HepG2 (cell line): ENCODE results near the gene PEMT. TPM values are rescaled to one million over a fixed set of nuclear protein-coding genes. Genes with fewer than 3 reads are reported as not detected.

Experiments used
- ATAC-seq: fragments of 200-7000 bp; cut with Tn5 transposase; 3 replicates; pipeline ENCODE4 v1.9.1; 2020; ENCODE audit warnings: mild to moderate bottlenecking, moderate library complexity
- BruUV-seq: library from RNA; stranded (reverse); fragments of 400-500 nt; replicated peaks from 2 replicates; lab custom pipeline; 2021; lab: Mats Ljungman, UMichigan
- CTCF ChIA-PET: fragments of 300-600 bp; formaldehyde crosslinking; extraction: SDS; loops from one replicate; lab custom pipeline; 2021; ENCODE audit warnings: low total read pairs, inconsistent platforms, low intra/inter-chr PET ratio; lab: Yijun Ruan, JAX
- POLR2A ChIA-PET: fragments of 350-600 bp; sonication (Branson Sonifier 250); formaldehyde crosslinking; loops from one replicate; lab custom pipeline; 2020; ENCODE audit warnings: antibody characterized with exemption, inconsistent platforms; lab: Yijun Ruan, JAX
- DNase-seq: peaks from one replicate; pipeline ENCODE4 v3.0.0-alpha.2; 2015; ENCODE audit warnings: low spot score
- FAIRE-seq: peaks from 3 replicates; lab custom pipeline; 2011; peaks lifted over from hg19 to GRCh38; lab: Jason Lieb, UNC
- H2AFZ ChIP-seq: one replicate; pipeline ENCODE4 v1.6.1; 2011; ENCODE audit warnings: low read length, inconsistent platforms
- H3K27ac ChIP-seq: fragments of 300-600 bp; 3 replicates; pipeline ENCODE4 v1.8.0; 2011; ENCODE audit warnings: mixed run types, mild to moderate bottlenecking, mixed read lengths, low read length, inconsistent platforms; ENCODE audit not compliant: insufficient read depth; ENCODE audit errors: extremely low read length
- H3K27me3 ChIP-seq, 2 experiments: fragments of 200-600 bp in 1 of 2; 2 replicates in 1 of 2; 3 replicates in 1 of 2; pipeline versions ENCODE4 v1.6.0 to v1.8.0; 2011; ENCODE audit warnings: low read length in 2 of 2, mild to moderate bottlenecking in 2 of 2, moderate library complexity in 2 of 2, inconsistent platforms in 1 of 2; ENCODE audit not compliant: insufficient read depth in 2 of 2, control insufficient read depth in 1 of 2
- H3K36me3 ChIP-seq, 2 experiments: fragments of 200-600 bp in 1 of 2; replicated peaks in 1 of 2; 2 replicates in 1 of 2; 3 replicates in 1 of 2; pipeline versions ENCODE4 v1.5.1 to v1.8.0; 2011; ENCODE audit warnings: low read length in 2 of 2, inconsistent platforms in 1 of 2; ENCODE audit not compliant: insufficient read depth in 2 of 2, control insufficient read depth in 1 of 2
- H3K4me1 ChIP-seq: 2 replicates; pipeline ENCODE4 v1.5.1; 2012; ENCODE audit warnings: low read length, inconsistent platforms; ENCODE audit not compliant: insufficient read depth
- H3K4me2 ChIP-seq: 2 replicates; pipeline ENCODE4 v1.6.0; 2011; ENCODE audit warnings: low read depth, low read length, inconsistent platforms
- H3K4me3 ChIP-seq, 3 experiments: fragments of 200-600 bp in 1 of 3; sonication (generic), shearing (Covaris generic) in 1 of 3; replicated peaks in 1 of 3; 2 replicates each; pipeline ENCODE4 v1.5.1; 2011 to 2016; ENCODE audit warnings: low read length in 3 of 3, inconsistent platforms in 2 of 3, low read depth in 2 of 3, mild to moderate bottlenecking in 2 of 3, control low read depth in 1 of 3, mixed read lengths in 1 of 3; ENCODE audit not compliant: insufficient read depth in 1 of 3
- H3K79me2 ChIP-seq: one replicate; pipeline ENCODE4 v1.6.1; 2011; ENCODE audit warnings: low read length, inconsistent platforms; ENCODE audit not compliant: insufficient read depth
- H3K9ac ChIP-seq: 2 replicates; pipeline ENCODE4 v1.6.0; 2011; ENCODE audit warnings: mild to moderate bottlenecking, low read depth, low read length, inconsistent platforms; ENCODE audit not compliant: insufficient read depth
- H3K9me3 ChIP-seq: 2 replicates; pipeline ENCODE4 v1.5.1; 2012; ENCODE audit warnings: mild to moderate bottlenecking, low read length
- H4K20me1 ChIP-seq: 2 replicates; pipeline ENCODE4 v1.6.0; 2011; ENCODE audit warnings: inconsistent platforms, mild to moderate bottlenecking, low read length, moderate library complexity; ENCODE audit not compliant: insufficient read depth
- ATM ChIP-seq: fragments of 450-650 bp; IDR thresholded peaks from 2 replicates; pipeline ENCODE4 v1.7.1; 2017; ENCODE audit warnings: mild to moderate bottlenecking, borderline replicate concordance
- HOXA5 ChIP-seq: sonication (generic); formaldehyde crosslinking; IDR thresholded peaks from 2 replicates; pipeline ENCODE4 v1.4.0; 2020; ENCODE audit warnings: missing genetic modification reagents
- IRX3 ChIP-seq: sonication (generic); formaldehyde crosslinking; IDR thresholded peaks from 2 replicates; pipeline ENCODE4 v1.8.1; 2023; ENCODE audit warnings: mild to moderate bottlenecking, low read depth, missing genetic modification reagents, borderline replicate concordance
- KAT7 ChIP-seq: IDR thresholded peaks from 2 replicates; pipeline ENCODE4 v1.6.1; 2018; ENCODE audit warnings: borderline replicate concordance, missing compliant biosample characterization
- KDM1A ChIP-seq: IDR thresholded peaks from 2 replicates; pipeline ENCODE4 v1.6.1; 2016; ENCODE audit warnings: missing compliant biosample characterization
- MXD4 ChIP-seq: IDR thresholded peaks from 2 replicates; pipeline ENCODE4 v1.6.1; 2016; ENCODE audit warnings: mild to moderate bottlenecking, missing biosample characterization, missing genetic modification reagents
- MXI1 ChIP-seq: IDR thresholded peaks from 3 replicates; pipeline ENCODE4 v1.6.1; 2012; ENCODE audit warnings: low read depth, low read length, inconsistent platforms, borderline replicate concordance
- RFX3 ChIP-seq: IDR thresholded peaks from 2 replicates; pipeline ENCODE4 v1.6.1; 2016; ENCODE audit warnings: missing biosample characterization, missing genetic modification reagents
- STAG1 ChIP-seq: sonication (generic); formaldehyde crosslinking; IDR thresholded peaks from 2 replicates; pipeline ENCODE4 v1.4.0; 2020; ENCODE audit warnings: missing genetic modification reagents
- XRCC5 ChIP-seq: fragments of 200-400 bp; formaldehyde crosslinking; optimal IDR thresholded peaks from 2 replicates; pipeline ENCODE3; 2017; ENCODE audit warnings: mild to moderate bottlenecking, low read length
- ZMYM3 ChIP-seq: sonication (generic); formaldehyde crosslinking; IDR thresholded peaks from 2 replicates; pipeline ENCODE4 v1.5.1; 2020; ENCODE audit warnings: mild to moderate bottlenecking, missing genetic modification reagents
- ZNF225 ChIP-seq: sonication (generic); formaldehyde crosslinking; IDR thresholded peaks from 2 replicates; pipeline ENCODE4 v1.4.0; 2020; ENCODE audit warnings: mild to moderate bottlenecking, missing genetic modification reagents
- ZNF282 ChIP-seq: fragments of 450-650 bp; IDR thresholded peaks from 2 replicates; pipeline ENCODE4 v1.6.1; 2018; ENCODE audit not compliant: partially characterized antibody
- ZNF616 ChIP-seq: sonication (generic); formaldehyde crosslinking; IDR thresholded peaks from 2 replicates; pipeline ENCODE4 v1.5.0; 2020; ENCODE audit warnings: low read depth, mild to moderate bottlenecking, missing genetic modification reagents
- ZNF776 ChIP-seq: sonication (generic); formaldehyde crosslinking; IDR thresholded peaks from 2 replicates; pipeline ENCODE4 v1.4.0; 2020; ENCODE audit warnings: mild to moderate bottlenecking, missing genetic modification reagents
- WGBS: methylation state at CpG from one replicate; pipeline ENCODE4 v1.1.6; 2017; ENCODE audit warnings: low lambda C conversion rate; 5-methylcytosine and 5-hydroxymethylcytosine counted together
- in situ Hi-C: cut with HindIII; loops from 2 replicates; pipeline ENCODE4 v1.10.0; 2017; ENCODE audit warnings: low pct_unique_long_range_greater_than_20kb; ENCODE audit not compliant: extremely low pct_ligation_motif_present
- intact Hi-C: fragments of 100-400 bp; cut with micrococcal nuclease; formaldehyde crosslinking; loops from one replicate; pipeline ENCODE4 v1.10.0; 2022; ENCODE audit not compliant: unreplicated experiment
- polyA plus RNA-seq, 8 experiments: library from polyadenylated mRNA; depleted of rRNA in 3 of 8; stranded (reverse) in 7 of 8; unstranded in 1 of 8; fragments of >200 nt; fragmentation: Illumina TruSeq in 4 of 8; extraction: Trizol in 4 of 8; gene quantifications; 2 replicates each; pipeline versions ENCODE4 v1.2.1 to v1.2.3, GENCODE V29; 2011 to 2016; ENCODE audit warnings: low read depth in 4 of 8, missing spikeins in 1 of 8, mixed read lengths in 1 of 8; ENCODE audit not compliant: insufficient read depth in 1 of 8
- total RNA-seq, 5 experiments: library from RNA; depleted of rRNA; stranded (reverse); fragments of >200 nt; fragmentation: Illumina TruSeq; extraction: Trizol; gene quantifications; 2 replicates each; pipeline ENCODE4 v1.2.3, GENCODE V29; 2016; ENCODE audit warnings: low read depth in 1 of 5
- TF ChIP-seq, protein P1 (sequence below): sonication (generic); formaldehyde crosslinking; IDR thresholded peaks from 2 replicates; pipeline ENCODE4 v1.8.0; 2022; ENCODE audit warnings: mild to moderate bottlenecking, missing genetic modification reagents
- TF ChIP-seq, protein P2 (sequence below): IDR thresholded peaks from 2 replicates; pipeline ENCODE4 v1.6.1; 2012; ENCODE audit warnings: low read depth, low read length, improper control_type of control experiment
- TF ChIP-seq, protein P3 (sequence below): sonication (generic); formaldehyde crosslinking; IDR thresholded peaks from 2 replicates; pipeline ENCODE4 v1.4.0; 2020; ENCODE audit warnings: missing genetic modification reagents, mild to moderate bottlenecking, borderline replicate concordance
- TF ChIP-seq, protein P4 (sequence below): sonication (generic); formaldehyde crosslinking; IDR thresholded peaks from 2 replicates; pipeline ENCODE4 v1.5.0; 2020; ENCODE audit warnings: mild to moderate bottlenecking, missing genetic modification reagents, moderate library complexity

Gene PEMT
- total and polyA plus RNA-seq, 2 of the 13 experiments (the other 11 are each of a cell fraction or from before 2014, with no cell fraction given), result 31.7 to 43.6 TPM

DNA sequence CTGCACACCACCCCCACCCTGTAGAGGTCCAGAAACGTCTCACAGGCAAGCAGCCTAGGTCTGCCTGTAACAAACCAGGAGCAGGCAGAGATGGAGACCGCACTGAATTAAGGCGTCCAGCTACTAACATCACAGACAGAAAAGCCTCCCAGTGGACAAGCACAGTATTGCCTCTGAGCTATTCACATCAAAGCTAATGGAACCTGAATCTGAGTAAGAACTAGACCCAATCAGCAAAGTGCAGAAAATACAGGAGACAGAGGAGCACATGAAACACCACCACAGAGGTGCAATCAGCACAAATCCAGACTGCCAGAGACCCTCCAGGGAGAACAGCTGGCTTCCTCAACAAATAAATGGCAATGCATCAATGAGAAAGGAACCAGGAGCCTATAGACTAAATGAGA lies 22.2 kb upstream of the PEMT start:
- Histone ChIP-seq H3K36me3 (no peaks in the 10 kb centered on the region), H3K9ac (no peak overlapping the region), H3K4me1 (peaks cover 18% of the 10 kb centered on the region), H4K20me1 (no peaks in the 10 kb centered on the region), H3K79me2 (no peaks in the 10 kb centered on the region), H3K27ac (no peak overlapping the region), H2AFZ (no peak overlapping the region), H3K4me3 (no peak overlapping the region), H3K9me3 (no peaks in the 10 kb centered on the region), H3K4me2 (peak overlapping the region; percentile 46; the same call in 1 of the 2 replicates), H3K27me3 (no peaks in the 10 kb centered on the region)
- peak; percentile 92 for FAIRE-seq
- intact Hi-C loops, result loop anchor here (2.0 kb wide), 1 partner anchor 117 kb away; the partner anchor contains the start of gene RASD1
- DNase-seq, result peak; percentile 63
- ATAC-seq, result peak; percentile 93
- WGBS, result 0% methylated on average over 3 of the region's 3 CpGs
- ChIA-PET CTCF (interaction anchor here (1.7 to 3.0 kb wide), 2 partner anchors 117 to 258 kb away, joined by 4 to 19 read pairs; partner anchors contain the start of gene RASD1), POLR2A (interaction anchor here (0.7 to 1.4 kb wide), 8 partner anchors 11 to 321 kb away, joined by 3 to 14 read pairs (median 4); partner anchors contain the start of genes PEMT and RASD1)
- in situ Hi-C loops, result no loop called here
- no TSS peak for BruUV-seq
- TF ChIP-seq, protein P1, sequence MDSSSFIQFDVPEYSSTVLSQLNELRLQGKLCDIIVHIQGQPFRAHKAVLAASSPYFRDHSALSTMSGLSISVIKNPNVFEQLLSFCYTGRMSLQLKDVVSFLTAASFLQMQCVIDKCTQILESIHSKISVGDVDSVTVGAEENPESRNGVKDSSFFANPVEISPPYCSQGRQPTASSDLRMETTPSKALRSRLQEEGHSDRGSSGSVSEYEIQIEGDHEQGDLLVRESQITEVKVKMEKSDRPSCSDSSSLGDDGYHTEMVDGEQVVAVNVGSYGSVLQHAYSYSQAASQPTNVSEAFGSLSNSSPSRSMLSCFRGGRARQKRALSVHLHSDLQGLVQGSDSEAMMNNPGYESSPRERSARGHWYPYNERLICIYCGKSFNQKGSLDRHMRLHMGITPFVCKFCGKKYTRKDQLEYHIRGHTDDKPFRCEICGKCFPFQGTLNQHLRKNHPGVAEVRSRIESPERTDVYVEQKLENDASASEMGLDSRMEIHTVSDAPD (CRISPR knock-in tag), result no peak
- TF ChIP-seq, protein P2, sequence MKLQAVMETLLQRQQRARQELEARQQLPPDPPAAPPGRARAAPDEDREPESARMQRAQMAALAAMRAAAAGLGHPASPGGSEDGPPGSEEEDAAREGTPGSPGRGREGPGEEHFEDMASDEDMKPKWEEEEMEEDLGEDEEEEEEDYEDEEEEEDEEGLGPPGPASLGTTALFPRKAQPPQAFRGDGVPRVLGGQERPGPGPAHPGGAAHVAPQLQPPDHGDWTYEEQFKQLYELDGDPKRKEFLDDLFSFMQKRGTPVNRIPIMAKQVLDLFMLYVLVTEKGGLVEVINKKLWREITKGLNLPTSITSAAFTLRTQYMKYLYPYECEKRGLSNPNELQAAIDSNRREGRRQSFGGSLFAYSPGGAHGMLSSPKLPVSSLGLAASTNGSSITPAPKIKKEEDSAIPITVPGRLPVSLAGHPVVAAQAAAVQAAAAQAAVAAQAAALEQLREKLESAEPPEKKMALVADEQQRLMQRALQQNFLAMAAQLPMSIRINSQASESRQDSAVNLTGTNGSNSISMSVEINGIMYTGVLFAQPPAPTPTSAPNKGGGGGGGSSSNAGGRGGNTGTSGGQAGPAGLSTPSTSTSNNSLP, result 0 out of 2 replicates have a peak, but pooled peaks have one; percentile 30
- TF ChIP-seq ZNF616 (CRISPR knock-in tag) (no peak), ATM (no peak), KDM1A (no peak), RFX3 (CRISPR knock-in tag) (no peak), ZNF225 (CRISPR knock-in tag) (no peak), MXI1 (no peak), ZNF282 (no peak), IRX3 (CRISPR knock-in tag) (no peak), ZMYM3 (CRISPR knock-in tag) (no peak), XRCC5 (peak; percentile 53), STAG1 (CRISPR knock-in tag) (peak; percentile 75), HOXA5 (CRISPR knock-in tag) (0 out of 2 replicates have a peak, but pooled peaks have one; percentile 53), ZNF776 (CRISPR knock-in tag) (no peak), MXD4 (CRISPR knock-in tag) (no peak), KAT7 (no peak)
- TF ChIP-seq, protein P3, sequence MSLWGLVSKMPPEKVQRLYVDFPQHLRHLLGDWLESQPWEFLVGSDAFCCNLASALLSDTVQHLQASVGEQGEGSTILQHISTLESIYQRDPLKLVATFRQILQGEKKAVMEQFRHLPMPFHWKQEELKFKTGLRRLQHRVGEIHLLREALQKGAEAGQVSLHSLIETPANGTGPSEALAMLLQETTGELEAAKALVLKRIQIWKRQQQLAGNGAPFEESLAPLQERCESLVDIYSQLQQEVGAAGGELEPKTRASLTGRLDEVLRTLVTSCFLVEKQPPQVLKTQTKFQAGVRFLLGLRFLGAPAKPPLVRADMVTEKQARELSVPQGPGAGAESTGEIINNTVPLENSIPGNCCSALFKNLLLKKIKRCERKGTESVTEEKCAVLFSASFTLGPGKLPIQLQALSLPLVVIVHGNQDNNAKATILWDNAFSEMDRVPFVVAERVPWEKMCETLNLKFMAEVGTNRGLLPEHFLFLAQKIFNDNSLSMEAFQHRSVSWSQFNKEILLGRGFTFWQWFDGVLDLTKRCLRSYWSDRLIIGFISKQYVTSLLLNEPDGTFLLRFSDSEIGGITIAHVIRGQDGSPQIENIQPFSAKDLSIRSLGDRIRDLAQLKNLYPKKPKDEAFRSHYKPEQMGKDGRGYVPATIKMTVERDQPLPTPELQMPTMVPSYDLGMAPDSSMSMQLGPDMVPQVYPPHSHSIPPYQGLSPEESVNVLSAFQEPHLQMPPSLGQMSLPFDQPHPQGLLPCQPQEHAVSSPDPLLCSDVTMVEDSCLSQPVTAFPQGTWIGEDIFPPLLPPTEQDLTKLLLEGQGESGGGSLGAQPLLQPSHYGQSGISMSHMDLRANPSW (CRISPR knock-in tag), result no peak
- TF ChIP-seq, protein P4, sequence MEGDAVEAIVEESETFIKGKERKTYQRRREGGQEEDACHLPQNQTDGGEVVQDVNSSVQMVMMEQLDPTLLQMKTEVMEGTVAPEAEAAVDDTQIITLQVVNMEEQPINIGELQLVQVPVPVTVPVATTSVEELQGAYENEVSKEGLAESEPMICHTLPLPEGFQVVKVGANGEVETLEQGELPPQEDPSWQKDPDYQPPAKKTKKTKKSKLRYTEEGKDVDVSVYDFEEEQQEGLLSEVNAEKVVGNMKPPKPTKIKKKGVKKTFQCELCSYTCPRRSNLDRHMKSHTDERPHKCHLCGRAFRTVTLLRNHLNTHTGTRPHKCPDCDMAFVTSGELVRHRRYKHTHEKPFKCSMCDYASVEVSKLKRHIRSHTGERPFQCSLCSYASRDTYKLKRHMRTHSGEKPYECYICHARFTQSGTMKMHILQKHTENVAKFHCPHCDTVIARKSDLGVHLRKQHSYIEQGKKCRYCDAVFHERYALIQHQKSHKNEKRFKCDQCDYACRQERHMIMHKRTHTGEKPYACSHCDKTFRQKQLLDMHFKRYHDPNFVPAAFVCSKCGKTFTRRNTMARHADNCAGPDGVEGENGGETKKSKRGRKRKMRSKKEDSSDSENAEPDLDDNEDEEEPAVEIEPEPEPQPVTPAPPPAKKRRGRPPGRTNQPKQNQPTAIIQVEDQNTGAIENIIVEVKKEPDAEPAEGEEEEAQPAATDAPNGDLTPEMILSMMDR (CRISPR knock-in tag), result peak; percentile 79
